ENCODE measurements around the gene KRTAP10-3.
"Not testable (repeated sequence)": the region's sequence is repeated elsewhere in the genome, so short reads cannot be mapped to it uniquely, and the experiment has no call there.

KRTAP10-3 gene

DNA sequence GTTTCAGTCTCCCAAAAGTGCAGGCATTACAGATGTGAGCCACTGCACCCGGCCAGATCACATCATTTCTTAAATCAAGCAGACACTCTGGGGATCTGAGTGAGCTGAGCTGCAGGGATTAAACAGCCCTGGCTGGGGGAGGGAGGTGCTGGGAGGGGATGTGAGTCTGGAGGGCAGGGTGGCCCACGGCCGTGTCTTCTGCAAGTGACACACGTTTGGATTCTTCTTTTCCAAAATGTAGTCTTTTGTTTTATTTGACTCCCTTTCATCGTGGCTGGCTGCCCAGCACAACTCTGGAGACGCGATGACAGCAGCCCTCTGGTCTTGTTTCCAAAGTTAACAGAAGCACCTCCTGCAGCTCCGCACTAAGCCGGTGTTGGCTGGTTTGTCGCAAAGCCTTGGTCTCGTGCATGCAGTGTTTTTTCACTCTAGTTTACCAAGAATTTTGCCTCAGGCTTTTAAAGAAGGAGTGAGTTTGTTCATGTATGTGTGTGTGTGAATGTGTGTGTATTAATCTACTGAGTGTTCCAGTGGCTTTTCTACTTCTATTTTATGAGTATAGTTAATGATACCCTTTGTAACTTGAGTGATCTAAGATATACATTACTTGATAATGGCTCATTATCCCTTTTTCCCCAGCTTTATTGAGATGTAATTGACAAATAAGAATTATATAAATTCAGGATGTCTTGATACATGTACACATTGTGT lies 24.6 kb upstream of the KRTAP10-3 start:
- Mint-ChIP-seq H3K4me1 (peaks cover 5% of the 10 kb centered on the region), H3K9me3 (peaks cover 19% of the 10 kb centered on the region), H3K36me3 (ENCODE audit: insufficient read depth) (no peaks in the 10 kb centered on the region), H3K4me3 (no peak overlapping the region), H3K27ac (ENCODE audit: low read depth) (no peak overlapping the region), H3K27me3 (peaks cover 57% of the 10 kb centered on the region)
- ATAC-seq (replicated peaks; ENCODE audit: extremely low read depth, poor library complexity, severe bottlenecking) = no peak
- DNase-seq (ENCODE audit: low spot score in 2 of 2) = no peak

GRCh38 chr21:44582055-44582454 lies 23.5 kb upstream of the KRTAP10-3 start:
- H3K9me3 Mint-ChIP-seq = peaks cover 19% of the 10 kb centered on the region
- H3K27ac Mint-ChIP-seq (ENCODE audit: low read depth) = no peak overlapping the region
- no peak for ATAC-seq (replicated peaks; ENCODE audit: extremely low read depth, poor library complexity, severe bottlenecking)
- no peak for DNase-seq (ENCODE audit: low spot score in 2 of 2)
- H3K4me3 Mint-ChIP-seq = no peak overlapping the region
- H3K27me3 Mint-ChIP-seq = peaks cover 45% of the 10 kb centered on the region
- H3K36me3 Mint-ChIP-seq (ENCODE audit: insufficient read depth) = no peaks in the 10 kb centered on the region
- peaks cover 5% of the 10 kb centered on the region for H3K4me1 Mint-ChIP-seq

- H3K27ac Mint-ChIP-seq (ENCODE audit: low read depth) = no peak overlapping the region
- ATAC-seq (replicated peaks; ENCODE audit: extremely low read depth, poor library complexity, severe bottlenecking) (no peak), DNase-seq (ENCODE audit: low spot score in 2 of 2) (no peak)
- peaks cover 22% of the 10 kb centered on the region for H3K9me3 Mint-ChIP-seq
- H3K36me3 Mint-ChIP-seq (ENCODE audit: insufficient read depth) = no peaks in the 10 kb centered on the region
- peaks cover 5% of the 10 kb centered on the region for H3K4me1 Mint-ChIP-seq
- H3K4me3 Mint-ChIP-seq = no peak overlapping the region
- peaks cover 36% of the 10 kb centered on the region for H3K27me3 Mint-ChIP-seq
These were observed 22.6 kb upstream of the KRTAP10-3 start for GRCh38 chr21:44581158-44581557.

DNA sequence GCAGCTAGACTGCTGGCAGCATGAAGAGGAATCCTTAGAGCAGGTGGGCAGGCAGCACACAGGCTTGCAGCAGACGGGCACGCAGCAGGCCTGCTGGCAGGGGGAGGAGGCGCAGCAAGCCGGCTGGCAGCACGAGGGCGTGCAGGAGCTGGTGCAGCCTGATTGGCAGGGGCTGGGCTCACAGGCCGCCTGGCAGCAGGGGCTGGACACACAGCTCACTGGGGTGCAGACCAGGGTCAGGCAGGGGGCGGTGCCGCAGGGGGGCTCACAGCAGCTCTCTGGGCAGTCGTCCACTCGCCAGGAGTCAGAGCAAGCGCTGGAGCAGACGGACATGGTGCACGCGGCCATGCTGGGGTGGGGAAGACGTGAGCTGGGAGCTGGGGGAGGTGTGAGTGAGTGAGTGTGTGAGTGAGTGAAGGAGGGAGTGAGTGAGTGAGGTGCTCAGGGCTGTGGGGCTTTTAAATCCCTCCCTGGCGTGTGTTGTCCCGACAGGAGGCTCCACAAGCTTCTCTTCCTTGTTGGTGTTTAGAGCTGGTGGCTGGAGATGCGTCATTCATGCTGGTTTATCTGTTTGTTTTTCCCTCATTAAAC lies 21.7 kb upstream of the KRTAP10-3 start, which contains the start of gene KRTAP10-5:
TSS of gene KRTAP10-5 (minus strand) at position 374 of the 591 bp plus-strand sequence. CDS start at position 348, 26 bp downstream.
- H3K36me3 Mint-ChIP-seq (ENCODE audit: insufficient read depth); H3K4me1 Mint-ChIP-seq; ATAC-seq (replicated peaks; ENCODE audit: extremely low read depth, poor library complexity, severe bottlenecking); DNase-seq (ENCODE audit: low spot score in 2 of 2); H3K4me3 Mint-ChIP-seq; H3K27ac Mint-ChIP-seq (ENCODE audit: low read depth): not testable (repeated sequence)
- Mint-ChIP-seq H3K27me3 (peaks cover 31% of the 10 kb centered on the region), H3K9me3 (peaks cover 17% of the 10 kb centered on the region)

GRCh38 chr21:44579833-44580144 lies 21.2 kb upstream of the KRTAP10-3 start:
- Mint-ChIP-seq H3K4me3 (no peak overlapping the region), H3K4me1 (peaks cover 8% of the 10 kb centered on the region), H3K27me3 (peaks cover 31% of the 10 kb centered on the region), H3K27ac (ENCODE audit: low read depth) (no peak overlapping the region), H3K9me3 (peaks cover 17% of the 10 kb centered on the region), H3K36me3 (ENCODE audit: insufficient read depth) (no peaks in the 10 kb centered on the region)
- ATAC-seq (replicated peaks; ENCODE audit: extremely low read depth, poor library complexity, severe bottlenecking) (no peak), DNase-seq (ENCODE audit: low spot score in 2 of 2) (no peak)

GRCh38 chr21:44579056-44579832 lies 20.6 kb upstream of the KRTAP10-3 start:
- Mint-ChIP-seq H3K36me3 (ENCODE audit: insufficient read depth) (no peaks in the 10 kb centered on the region), H3K4me1 (peaks cover 14% of the 10 kb centered on the region), H3K4me3 (no peak overlapping the region), H3K9me3 (peaks cover 17% of the 10 kb centered on the region), H3K27ac (ENCODE audit: low read depth) (no peak overlapping the region), H3K27me3 (peaks cover 31% of the 10 kb centered on the region)
- DNase-seq (ENCODE audit: low spot score in 2 of 2) (no peak), ATAC-seq (replicated peaks; ENCODE audit: extremely low read depth, poor library complexity, severe bottlenecking) (no peak)

DNA sequence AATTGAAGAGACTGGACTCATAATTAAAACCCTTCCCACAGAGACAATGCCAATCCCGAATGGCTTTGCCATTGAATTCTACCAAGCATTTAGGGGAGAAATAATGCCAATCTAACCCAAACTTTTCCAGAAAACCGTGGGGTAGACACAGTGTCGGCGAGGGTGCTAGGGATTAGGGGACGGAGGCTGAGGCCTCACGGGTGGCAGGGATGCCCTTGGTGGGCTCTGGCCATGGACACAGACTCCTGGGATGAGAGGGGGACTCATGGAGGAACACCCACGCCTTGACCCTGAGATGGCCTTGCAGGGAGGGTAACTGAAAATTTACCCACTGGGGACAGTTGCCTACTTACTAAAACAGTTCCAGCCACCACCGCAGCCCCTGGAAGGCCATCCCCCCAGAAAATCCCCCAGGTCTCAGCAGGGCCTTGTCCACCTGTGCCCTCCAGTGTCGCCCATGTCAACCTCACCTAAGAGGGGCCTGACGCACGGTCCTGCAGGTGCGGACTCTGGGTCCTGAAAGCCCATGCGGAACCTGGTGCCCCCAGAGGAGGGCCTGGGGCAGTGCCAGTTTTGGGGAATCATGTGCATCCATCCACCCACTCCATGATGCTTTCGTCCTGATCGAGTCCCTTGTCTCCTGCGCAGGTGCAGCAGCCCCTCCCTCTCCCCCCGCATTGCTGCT lies 19.9 kb upstream of the KRTAP10-3 start:
- no peak for DNase-seq (ENCODE audit: low spot score in 2 of 2)
- ATAC-seq (replicated peaks; ENCODE audit: extremely low read depth, poor library complexity, severe bottlenecking) = no peak

GRCh38 chr21:44576025-44576420 lies 17.4 kb upstream of the KRTAP10-3 start:
- peaks cover 16% of the 10 kb centered on the region for H3K4me1 Mint-ChIP-seq
- no peak for ATAC-seq (replicated peaks; ENCODE audit: extremely low read depth, poor library complexity, severe bottlenecking)
- peaks cover 6% of the 10 kb centered on the region for H3K9me3 Mint-ChIP-seq
- H3K4me3 Mint-ChIP-seq = no peak overlapping the region
- no peaks in the 10 kb centered on the region for H3K36me3 Mint-ChIP-seq (ENCODE audit: insufficient read depth)
- H3K27ac Mint-ChIP-seq (ENCODE audit: low read depth) = no peak overlapping the region
- H3K27me3 Mint-ChIP-seq = peaks cover 17% of the 10 kb centered on the region
- DNase-seq (ENCODE audit: low spot score in 2 of 2) = no peak

More for the DNA sequence above, 19.9 kb upstream of the KRTAP10-3 start:
- H3K27ac Mint-ChIP-seq (ENCODE audit: low read depth) = no peak overlapping the region
- H3K4me3 Mint-ChIP-seq = no peak overlapping the region
- H3K4me1 Mint-ChIP-seq = peaks cover 16% of the 10 kb centered on the region
- no peaks in the 10 kb centered on the region for H3K36me3 Mint-ChIP-seq (ENCODE audit: insufficient read depth)
- H3K9me3 Mint-ChIP-seq = peaks cover 17% of the 10 kb centered on the region
- peaks cover 28% of the 10 kb centered on the region for H3K27me3 Mint-ChIP-seq

- no peak for ATAC-seq (replicated peaks; ENCODE audit: extremely low read depth, poor library complexity, severe bottlenecking)
- Mint-ChIP-seq H3K27ac (ENCODE audit: low read depth) (no peak overlapping the region), H3K36me3 (ENCODE audit: insufficient read depth) (no peaks in the 10 kb centered on the region), H3K4me1 (peaks cover 16% of the 10 kb centered on the region), H3K27me3 (peaks cover 17% of the 10 kb centered on the region), H3K4me3 (peak overlapping the region; percentile 50), H3K9me3 (peaks cover 4% of the 10 kb centered on the region)
- DNase-seq (ENCODE audit: low spot score in 2 of 2) = no peak
These were observed 16.9 kb upstream of the KRTAP10-3 start for GRCh38 chr21:44575307-44576024.

DNA sequence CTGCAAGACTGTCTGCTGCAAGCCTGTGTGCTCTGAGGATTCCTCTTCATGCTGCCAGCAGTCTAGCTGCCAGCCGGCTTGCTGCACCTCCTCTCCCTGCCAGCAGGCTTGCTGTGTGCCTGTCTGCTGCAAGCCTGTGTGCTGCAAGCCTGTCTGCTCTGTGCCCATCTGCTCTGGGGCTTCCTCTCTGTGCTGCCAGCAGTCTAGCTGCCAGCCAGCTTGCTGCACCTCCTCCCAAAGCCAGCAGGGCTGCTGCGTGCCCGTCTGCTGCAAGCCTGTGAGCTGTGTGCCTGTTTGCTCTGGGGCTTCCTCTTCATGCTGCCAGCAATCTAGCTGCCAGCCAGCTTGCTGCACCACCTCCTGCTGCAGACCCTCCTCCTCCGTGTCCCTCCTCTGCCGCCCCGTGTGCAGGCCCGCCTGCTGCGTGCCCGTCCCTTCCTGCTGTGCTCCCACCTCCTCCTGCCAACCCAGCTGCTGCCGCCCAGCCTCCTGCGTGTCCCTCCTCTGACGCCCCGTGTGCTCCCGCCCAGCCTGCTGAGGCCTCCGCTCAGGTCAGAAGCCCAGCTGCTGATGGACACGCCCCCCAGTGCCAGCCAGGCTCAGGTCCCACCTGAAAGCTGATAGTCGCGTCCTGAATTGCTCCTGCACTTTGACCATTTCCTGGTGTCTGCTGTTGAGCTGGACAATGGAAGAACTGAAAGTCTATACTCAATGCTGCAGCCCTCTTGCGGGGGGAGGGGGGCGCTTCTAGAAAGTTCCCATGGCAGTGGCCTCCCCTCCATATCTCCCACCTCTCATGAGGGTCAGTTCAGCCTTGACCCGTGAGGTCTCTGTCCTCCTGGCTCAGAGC lies 16.1 kb upstream of the KRTAP10-3 start:
- DNase-seq (ENCODE audit: low spot score in 2 of 2) = no peak
- ATAC-seq (replicated peaks; ENCODE audit: extremely low read depth, poor library complexity, severe bottlenecking) = no peak
- Mint-ChIP-seq H3K4me3 (peak overlapping the region; percentile 50), H3K4me1 (peaks cover 16% of the 10 kb centered on the region), H3K9me3 (peaks cover 4% of the 10 kb centered on the region), H3K27ac (ENCODE audit: low read depth) (no peak overlapping the region), H3K36me3 (ENCODE audit: insufficient read depth) (no peaks in the 10 kb centered on the region), H3K27me3 (peaks cover 17% of the 10 kb centered on the region)

- H3K9me3 Mint-ChIP-seq; DNase-seq (ENCODE audit: low spot score in 2 of 2); H3K27ac Mint-ChIP-seq (ENCODE audit: low read depth); H3K36me3 Mint-ChIP-seq (ENCODE audit: insufficient read depth); ATAC-seq (replicated peaks; ENCODE audit: extremely low read depth, poor library complexity, severe bottlenecking): not testable (repeated sequence)
- H3K4me1 Mint-ChIP-seq = peaks cover 11% of the 10 kb centered on the region
- H3K27me3 Mint-ChIP-seq = peaks cover 17% of the 10 kb centered on the region
- H3K4me3 Mint-ChIP-seq = peak within 1 kb of the TSS; percentile 50
These were observed 15.2 kb upstream of the KRTAP10-3 start, which contains the start of gene KRTAP10-4 for GRCh38 chr21:44573630-44574456. Gene KRTAP10-4, plus strand, starts transcription at chr21:44573729. Its CDS starts 30 bp downstream, at chr21:44573759.

Measured in central memory CD8-positive, alpha-beta T cell (primary cell).